Measurements from ENCODE around the gene RTL10. TPM values are rescaled to one million over a fixed set of nuclear protein-coding genes. Genes with fewer than 3 reads are reported as not detected.

Gene RTL10
- total RNA-seq, 2 donors from 2014 or later: 20.6 to 22.2 TPM

DNA sequence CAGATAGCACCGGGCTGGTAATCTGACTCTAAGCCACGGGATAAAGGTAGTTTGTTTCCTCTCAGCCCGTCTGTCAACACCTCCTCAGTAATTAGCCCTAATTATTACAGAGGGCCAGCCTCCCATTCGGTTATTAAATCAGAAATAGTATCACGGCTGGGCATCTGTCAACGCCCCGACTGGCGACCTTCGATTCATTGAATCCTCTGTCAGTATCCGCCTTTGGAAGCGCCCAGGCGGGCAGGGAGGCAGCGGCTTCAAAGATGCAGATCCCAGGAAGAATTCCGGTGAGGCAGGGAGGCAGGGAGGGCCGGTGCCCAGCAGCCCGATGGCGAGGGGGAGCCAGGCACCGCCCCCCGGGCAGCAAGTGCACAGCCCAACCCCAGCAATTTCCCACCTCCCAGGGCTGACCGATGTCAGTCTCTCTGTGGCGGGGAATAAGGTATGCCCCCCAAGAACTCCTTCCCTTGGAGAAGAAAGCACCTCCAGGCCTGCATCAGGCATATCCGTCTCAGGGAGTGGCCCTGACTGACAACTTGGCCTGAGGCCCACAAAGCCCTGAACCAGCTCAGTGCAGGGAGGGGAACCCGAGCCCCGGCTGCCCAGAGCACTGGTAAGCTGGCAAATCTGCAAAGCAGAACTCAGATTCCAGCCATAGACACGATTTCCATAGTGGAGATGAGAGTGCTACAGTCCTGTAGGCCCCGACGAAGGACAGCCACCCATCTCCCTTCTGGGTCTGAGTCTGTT is 11.4 kb downstream of the RTL10 start:
- H3K9ac ChIP-seq (ENCODE audit: extremely low read depth, low read length, poor library complexity, severe bottlenecking): no peak overlapping the region
- no peak overlapping the region for H3K27ac ChIP-seq (ENCODE audit: low read depth, low read length)
- no peak for DNase-seq
- Mint-ChIP-seq H3K27me3 (ENCODE audit: insufficient read depth) (no peaks in the 10 kb centered on the region), H3K36me3 (ENCODE audit: low read depth) (peaks cover 8% of the 10 kb centered on the region), H3K4me3 (no peak overlapping the region), H3K4me1 (peaks cover 6% of the 10 kb centered on the region), H3K27ac (no peak overlapping the region), H3K9me3 (peaks cover 3% of the 10 kb centered on the region)
- H3K27me3 ChIP-seq (ENCODE audit: control insufficient read depth, insufficient read depth, low read length, poor library complexity, severe bottlenecking): no peaks in the 10 kb centered on the region
- H3K4me3 ChIP-seq (ENCODE audit: low read length): no peak overlapping the region
- H3K4me1 ChIP-seq (ENCODE audit: control insufficient read depth, insufficient read depth, low read length): peaks cover 7% of the 10 kb centered on the region
- WGBS, 2 experiments (ENCODE audit: insufficient coverage in 1 of 2, insufficient read length in 1 of 2): 83 to 84% methylated on average over 17 to 27 of the region's 27 CpGs
- TF ChIP-seq, protein P1, sequence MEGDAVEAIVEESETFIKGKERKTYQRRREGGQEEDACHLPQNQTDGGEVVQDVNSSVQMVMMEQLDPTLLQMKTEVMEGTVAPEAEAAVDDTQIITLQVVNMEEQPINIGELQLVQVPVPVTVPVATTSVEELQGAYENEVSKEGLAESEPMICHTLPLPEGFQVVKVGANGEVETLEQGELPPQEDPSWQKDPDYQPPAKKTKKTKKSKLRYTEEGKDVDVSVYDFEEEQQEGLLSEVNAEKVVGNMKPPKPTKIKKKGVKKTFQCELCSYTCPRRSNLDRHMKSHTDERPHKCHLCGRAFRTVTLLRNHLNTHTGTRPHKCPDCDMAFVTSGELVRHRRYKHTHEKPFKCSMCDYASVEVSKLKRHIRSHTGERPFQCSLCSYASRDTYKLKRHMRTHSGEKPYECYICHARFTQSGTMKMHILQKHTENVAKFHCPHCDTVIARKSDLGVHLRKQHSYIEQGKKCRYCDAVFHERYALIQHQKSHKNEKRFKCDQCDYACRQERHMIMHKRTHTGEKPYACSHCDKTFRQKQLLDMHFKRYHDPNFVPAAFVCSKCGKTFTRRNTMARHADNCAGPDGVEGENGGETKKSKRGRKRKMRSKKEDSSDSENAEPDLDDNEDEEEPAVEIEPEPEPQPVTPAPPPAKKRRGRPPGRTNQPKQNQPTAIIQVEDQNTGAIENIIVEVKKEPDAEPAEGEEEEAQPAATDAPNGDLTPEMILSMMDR (conservative IDR thresholded peaks at IDR 0.05): no peak
- peaks cover 10% of the 10 kb centered on the region for H3K9me3 ChIP-seq (ENCODE audit: control insufficient read depth, low read length)
- H3K36me3 ChIP-seq (ENCODE audit: control insufficient read depth, insufficient read depth, low read length): peaks cover 10% of the 10 kb centered on the region

DNA sequence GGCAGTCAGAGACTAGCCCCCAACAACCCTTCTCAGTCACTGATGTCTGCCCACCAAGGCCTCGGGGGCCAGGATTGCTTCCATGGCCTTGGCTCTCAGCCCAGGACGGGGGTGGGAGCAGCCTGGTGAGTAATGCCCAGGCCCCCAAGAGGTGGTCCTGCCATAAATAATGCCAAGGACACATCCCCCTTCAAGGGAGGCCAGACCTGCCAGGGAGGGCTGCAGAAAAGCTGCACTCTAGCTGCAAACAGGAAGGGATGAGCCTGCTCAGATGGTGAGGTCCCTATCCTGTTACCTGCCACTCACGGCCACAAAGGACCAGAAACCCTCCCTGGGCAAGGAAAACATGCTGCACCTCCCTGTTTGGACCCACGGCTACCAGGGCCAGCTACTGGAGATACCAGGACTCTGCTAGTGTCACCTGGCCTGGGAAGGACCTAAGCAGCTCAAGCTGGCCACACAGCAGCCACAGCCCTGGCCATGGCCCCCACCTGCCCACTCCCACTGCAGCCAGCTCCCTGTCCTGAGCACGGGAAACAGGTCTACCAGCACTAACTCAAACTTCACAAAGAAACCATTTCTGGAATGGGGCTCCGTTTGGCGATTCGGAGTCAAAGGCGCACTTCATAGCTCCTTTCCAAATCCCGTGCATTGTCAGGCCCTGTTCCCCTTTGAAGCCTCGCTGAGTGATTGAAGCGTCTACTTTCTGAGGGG is 12.1 kb downstream of the RTL10 start:
- Mint-ChIP-seq H3K36me3 (ENCODE audit: low read depth) (peaks cover 6% of the 10 kb centered on the region), H3K9me3 (peaks cover 3% of the 10 kb centered on the region), H3K27me3 (ENCODE audit: insufficient read depth) (no peaks in the 10 kb centered on the region), H3K4me3 (no peak overlapping the region), H3K27ac (no peak overlapping the region), H3K4me1 (peaks cover 6% of the 10 kb centered on the region)
- no peaks in the 10 kb centered on the region for H3K27me3 ChIP-seq (ENCODE audit: control insufficient read depth, insufficient read depth, low read length, poor library complexity, severe bottlenecking)
- TF ChIP-seq, protein P1 (conservative IDR thresholded peaks at IDR 0.05): no peak
- peaks cover 7% of the 10 kb centered on the region for H3K4me1 ChIP-seq (ENCODE audit: control insufficient read depth, insufficient read depth, low read length)
- no peak overlapping the region for H3K9ac ChIP-seq (ENCODE audit: extremely low read depth, low read length, poor library complexity, severe bottlenecking)
- no peak for DNase-seq
- H3K27ac ChIP-seq (ENCODE audit: low read depth, low read length): no peak overlapping the region
- H3K36me3 ChIP-seq (ENCODE audit: control insufficient read depth, insufficient read depth, low read length): peaks cover 9% of the 10 kb centered on the region
- no peak overlapping the region for H3K4me3 ChIP-seq (ENCODE audit: low read length)
- 89 to 92% methylated on average over 9 to 12 of the region's 12 CpGs for WGBS, 2 experiments (ENCODE audit: insufficient coverage in 1 of 2, insufficient read length in 1 of 2)
- H3K9me3 ChIP-seq (ENCODE audit: control insufficient read depth, low read length): peaks cover 7% of the 10 kb centered on the region

DNA sequence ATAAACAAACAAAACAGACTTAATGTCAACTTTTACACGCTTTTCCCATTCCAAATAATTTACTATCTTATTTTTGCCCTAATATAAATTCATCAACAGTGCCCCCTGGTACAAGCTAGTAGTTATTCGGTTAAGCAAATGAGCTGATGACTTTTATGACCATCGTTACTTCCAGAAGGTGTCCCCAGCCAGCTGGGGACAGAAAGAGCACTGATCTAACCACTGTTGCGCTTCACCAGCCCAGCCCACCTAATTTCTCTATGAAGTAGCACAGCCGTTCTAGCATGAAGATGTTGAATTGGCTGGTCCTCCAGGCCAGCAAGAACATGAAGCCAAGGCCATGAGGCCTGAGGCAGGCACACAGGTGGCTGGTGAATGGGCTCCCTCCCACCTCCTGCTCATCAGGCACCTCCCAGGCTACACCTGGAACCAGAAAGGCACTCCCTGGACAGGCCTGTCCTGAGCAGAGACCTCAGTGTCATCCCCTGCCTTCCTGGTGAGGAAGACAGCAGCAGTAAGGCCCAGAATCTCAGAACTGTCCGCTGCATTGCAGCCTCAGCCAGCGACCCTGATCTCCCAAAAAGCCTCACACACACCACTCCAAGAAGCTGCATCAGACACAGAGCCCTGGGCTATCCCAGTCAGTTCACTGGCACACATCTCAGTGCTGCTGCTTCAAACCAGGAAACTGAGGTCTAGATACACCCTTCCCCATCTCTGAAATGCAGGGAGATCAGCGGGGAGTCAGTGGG is 12.9 kb downstream of the RTL10 start:
- TF ChIP-seq, protein P1 (conservative IDR thresholded peaks at IDR 0.05): peak; percentile 14
- Histone ChIP-seq H3K36me3 (ENCODE audit: control insufficient read depth, insufficient read depth, low read length) (peaks cover 1% of the 10 kb centered on the region), H3K4me1 (ENCODE audit: control insufficient read depth, insufficient read depth, low read length) (peaks cover 7% of the 10 kb centered on the region), H3K9me3 (ENCODE audit: control insufficient read depth, low read length) (no peaks in the 10 kb centered on the region), H3K27ac (ENCODE audit: low read depth, low read length) (no peak overlapping the region), H3K27me3 (ENCODE audit: control insufficient read depth, insufficient read depth, low read length, poor library complexity, severe bottlenecking) (no peaks in the 10 kb centered on the region), H3K9ac (ENCODE audit: extremely low read depth, low read length, poor library complexity, severe bottlenecking) (no peak overlapping the region), H3K4me3 (ENCODE audit: low read length) (no peak overlapping the region)
- 90 to 96% methylated on average over 7 to 8 of the region's 8 CpGs for WGBS, 2 experiments (ENCODE audit: insufficient coverage in 1 of 2, insufficient read length in 1 of 2)
- H3K9me3 Mint-ChIP-seq: no peaks in the 10 kb centered on the region
- H3K4me3 Mint-ChIP-seq: no peak overlapping the region
- no peaks in the 10 kb centered on the region for H3K27me3 Mint-ChIP-seq (ENCODE audit: insufficient read depth)
- H3K27ac Mint-ChIP-seq: no peak overlapping the region
- H3K4me1 Mint-ChIP-seq: peaks cover 6% of the 10 kb centered on the region
- H3K36me3 Mint-ChIP-seq (ENCODE audit: low read depth): no peaks in the 10 kb centered on the region
- DNase-seq: no peak
